Eye (tissue), 1 donor: ENCODE data around the gene PLXNA4.
A peak's percentile ranks its signal among the peaks of the same experiment; 100 is the strongest.
"Not testable (repeated sequence)": the region's sequence is repeated elsewhere in the genome, so short reads cannot be mapped to it uniquely, and the experiment has no call there.

Experiments
- DNase-seq: peaks from one replicate; pipeline ENCODE4 v3.0.0-alpha.2; 2015

The PLXNA4 gene

DNA sequence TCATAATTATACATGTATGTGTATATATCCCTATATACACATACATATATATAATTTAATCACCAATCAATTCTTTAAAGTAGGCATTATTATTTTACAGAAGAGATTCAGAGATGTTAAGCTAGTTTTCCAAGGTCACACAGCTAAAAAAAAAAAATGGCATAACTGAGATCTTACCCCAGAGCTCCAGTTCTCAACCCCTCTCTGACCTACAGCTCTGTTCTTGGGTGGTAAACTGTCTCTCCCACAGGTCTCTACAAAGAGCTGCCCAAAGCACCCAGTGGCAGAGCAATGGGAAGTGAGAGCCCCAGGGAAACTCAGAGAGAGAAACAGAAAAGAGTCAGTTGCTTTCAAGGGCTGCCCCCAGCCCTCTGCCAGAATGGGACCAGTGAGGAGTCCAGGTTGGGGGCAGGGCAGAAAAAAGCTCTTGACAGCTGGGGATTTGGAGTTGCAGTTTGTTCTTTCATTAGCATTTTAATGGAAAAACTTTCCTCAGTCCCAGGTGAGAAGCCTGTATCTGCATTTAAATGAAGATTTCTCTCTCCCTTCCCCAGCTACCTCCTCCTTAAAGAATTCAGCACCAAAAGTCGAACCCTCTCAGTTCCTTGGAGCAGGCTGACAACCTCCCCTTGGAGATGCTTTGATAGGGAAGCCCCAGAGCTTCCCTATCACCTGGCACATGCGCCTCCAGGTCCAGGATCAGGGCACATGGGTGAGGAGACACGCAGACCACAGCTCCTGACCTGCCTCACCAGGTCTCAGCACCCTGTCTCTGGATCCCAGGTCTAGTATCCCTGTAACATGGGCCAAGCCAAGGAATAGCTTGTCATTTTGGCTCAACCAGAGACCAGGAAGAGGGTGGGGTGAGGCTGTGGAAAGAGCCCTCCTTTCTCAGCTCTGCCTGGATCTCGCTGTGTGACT, 388.1 kb downstream of the PLXNA4 start:
- no peak for DNase-seq

DNA sequence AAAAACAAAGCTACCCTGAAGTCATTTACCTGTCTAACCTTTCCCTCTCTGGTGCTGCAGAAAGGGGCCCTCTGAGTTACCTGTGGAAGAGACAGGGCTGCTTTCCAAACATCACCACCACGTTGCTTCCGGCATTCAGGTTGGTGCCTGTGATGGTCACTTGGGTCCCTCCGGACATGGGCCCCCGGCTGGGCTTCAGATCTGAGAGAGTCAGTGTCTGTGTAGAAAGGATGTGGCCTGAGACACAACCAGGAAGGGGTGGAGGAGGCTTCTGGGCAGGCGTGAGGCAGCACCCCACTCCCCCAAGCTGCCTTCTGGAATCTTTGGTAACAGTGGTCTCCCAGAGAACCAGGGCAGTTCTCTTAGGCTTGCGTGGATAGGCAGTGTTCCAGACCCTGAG, 388.9 kb downstream of the PLXNA4 start:
- DNase-seq = no peak

DNA sequence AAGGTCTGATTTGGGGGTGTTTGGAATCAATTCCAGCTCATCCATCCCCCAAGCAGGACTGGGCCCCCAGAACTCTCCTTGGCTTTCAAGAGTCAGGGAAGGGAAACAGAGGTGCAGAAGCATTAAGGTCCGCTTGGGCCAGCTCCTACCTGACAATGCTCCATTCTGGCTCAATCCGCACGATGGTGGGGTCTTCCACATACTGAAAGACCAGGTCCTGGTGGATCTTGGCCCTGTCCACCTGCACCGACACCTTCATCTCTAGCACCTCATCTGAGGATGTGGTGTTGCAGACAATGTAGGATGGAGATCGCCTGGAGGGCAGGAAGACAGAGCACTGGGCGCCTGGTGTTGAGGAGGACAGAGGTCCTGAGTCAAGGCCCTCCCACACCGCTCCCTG, 391.1 kb downstream of the PLXNA4 start:
- DNase-seq = no peak

DNA sequence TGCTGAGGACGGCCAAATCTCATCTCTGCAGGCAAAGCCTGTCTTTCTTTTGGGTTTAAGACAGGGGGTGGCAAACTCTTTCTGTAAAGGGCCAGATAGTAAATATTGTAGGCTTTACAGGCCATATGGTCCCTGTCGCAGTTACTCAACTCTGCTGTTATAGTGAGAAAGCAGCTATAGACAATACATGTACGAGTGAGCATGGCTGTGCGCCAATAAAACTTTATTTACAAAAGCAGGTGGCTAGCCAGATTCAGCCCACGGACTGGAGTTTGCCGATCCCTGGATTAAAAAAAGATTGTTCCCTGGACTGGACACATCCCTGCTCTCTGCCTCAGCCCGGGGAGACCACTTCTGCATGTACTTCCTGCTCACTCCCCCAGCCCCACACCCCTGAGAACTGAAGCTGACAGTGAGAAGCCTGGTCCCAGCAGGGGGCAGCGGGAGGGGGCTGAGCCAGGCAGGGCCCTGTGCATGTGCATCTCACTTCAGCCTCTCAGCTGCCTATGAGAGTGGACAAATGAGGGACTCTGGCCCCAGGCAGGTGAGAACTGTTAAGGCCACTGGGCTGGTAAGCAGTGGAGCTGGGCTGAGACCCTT, 392.4 kb downstream of the PLXNA4 start:
- DNase-seq = no peak

DNA sequence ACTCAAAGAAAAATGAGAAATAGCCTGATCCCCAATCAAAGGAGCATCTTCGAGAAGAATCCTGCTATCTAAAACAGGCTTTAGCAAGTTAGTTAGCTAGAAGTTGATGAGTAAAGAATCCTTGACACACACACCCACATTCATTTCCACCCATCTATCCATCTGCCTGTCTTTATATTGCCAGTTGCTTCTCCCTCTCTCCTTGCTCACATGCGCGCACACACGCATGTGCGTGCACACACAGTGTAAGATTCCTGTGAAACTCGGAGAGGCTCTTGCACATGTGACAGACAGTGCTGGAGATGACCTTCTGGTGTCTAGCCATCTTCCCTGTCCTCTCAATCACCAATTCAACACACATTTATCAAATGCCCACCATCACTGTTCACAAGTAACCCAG, 393.3 kb downstream of the PLXNA4 start:
- no peak for DNase-seq

DNA sequence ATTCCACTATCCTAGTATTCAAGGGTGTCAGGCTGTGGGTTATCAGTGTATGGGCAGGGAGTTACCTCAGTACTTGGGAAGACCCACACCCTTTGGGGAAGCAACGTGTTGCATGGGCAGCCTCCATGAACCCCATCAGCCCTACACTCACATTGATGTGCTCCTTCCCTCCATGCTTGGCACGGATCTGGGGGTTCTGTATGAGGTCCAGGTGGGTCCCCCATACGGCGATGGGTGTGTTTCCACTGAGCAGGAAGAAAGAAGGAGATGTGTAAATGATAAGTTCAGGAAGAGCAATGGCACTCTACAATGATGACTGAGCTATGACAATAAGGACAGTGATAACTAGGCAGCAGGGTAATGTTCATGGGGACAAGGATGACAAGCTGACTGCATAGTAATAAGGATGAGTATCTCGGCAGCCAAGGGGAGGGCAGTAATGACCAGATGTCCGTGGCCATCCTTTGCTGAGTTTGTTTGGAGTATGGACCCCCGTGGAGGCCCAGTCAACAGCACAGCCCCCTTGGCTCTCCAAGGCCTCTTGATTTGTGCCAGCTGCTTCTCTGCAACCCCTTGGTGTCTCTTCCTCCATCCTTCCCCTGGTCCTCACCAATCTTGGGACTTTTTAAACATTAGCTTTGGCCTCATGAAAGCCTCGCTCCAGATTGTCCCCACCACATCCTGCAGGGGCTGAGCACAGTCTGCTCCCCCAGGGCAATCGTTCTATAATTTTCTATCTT, 394.2 kb downstream of the PLXNA4 start:
- DNase-seq = no peak

DNA sequence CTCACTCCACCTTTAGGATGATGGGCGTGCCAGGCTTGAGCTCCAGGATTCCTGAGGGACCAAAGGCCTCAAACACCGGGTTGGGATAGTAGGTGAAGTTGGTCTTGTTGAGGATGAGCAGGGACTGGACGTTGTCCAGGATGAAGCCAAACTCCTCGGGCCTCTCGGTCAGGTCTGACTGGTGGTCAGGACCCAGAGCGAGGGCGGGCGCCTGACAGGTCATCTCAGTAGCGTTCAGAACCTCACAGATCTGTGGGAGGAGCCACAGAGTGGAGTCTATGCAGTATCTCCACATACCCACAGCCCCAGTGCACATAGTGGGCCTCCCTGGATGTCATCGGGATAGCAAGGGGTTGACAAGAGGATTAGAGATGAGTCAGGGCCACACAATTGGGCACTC, 394.9 kb downstream of the PLXNA4 start:
- no peak for DNase-seq

DNA sequence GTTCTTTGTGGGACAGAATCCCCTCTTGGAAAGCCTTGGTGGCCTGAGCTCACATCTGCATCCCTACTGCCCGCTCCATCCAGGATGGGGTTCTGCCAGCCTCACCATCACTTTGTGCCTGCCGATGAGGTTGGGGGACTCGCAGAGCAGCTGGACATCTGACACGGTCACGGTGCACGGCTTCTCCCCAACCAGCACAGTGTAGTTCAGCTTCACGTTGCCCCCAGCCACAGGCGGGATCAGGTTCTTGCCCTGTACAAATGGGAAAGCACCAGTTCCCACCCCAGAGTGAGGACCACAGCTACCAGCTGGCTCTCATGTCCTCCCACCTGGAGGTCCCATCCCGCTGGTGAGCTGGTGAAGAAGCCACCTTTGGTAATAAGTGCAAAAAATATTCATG, 395.8 kb downstream of the PLXNA4 start:
- DNase-seq = no peak

DNA sequence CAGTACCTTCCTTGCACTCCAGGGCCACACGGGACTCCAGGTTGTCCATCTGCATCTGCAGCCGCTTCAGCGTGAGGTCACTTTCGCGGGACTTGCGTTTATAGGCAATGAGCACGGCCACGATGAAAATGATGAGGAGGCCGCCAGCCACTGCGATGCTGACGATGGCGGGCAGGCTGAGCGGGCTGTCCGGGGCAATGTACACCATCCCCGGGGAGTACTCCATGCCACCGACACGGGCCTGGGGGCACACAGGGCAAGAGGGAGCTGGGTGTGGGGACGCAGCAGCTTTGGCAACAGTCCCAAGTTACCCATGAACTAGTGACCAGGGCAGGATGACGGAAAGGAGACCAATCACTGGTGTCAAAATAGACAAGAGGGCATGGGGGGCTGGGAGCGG, 396.6 kb downstream of the PLXNA4 start:
- DNase-seq = no peak

DNA sequence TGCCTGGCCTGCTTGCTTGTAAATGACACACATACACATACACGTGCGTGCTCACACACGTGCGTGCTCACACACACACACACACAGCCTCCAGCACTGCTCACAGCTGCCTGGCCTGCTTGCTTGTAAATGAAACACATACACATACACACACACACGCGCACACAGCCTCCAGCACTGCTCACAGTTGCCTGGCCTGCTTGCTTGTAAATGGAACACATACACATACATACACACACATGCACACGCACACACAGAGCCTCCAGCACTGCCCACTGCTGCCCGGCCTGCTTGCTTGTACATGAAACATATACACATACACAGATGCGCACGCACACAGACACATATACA, 397.2 kb downstream of the PLXNA4 start:
- no peak for DNase-seq

DNA sequence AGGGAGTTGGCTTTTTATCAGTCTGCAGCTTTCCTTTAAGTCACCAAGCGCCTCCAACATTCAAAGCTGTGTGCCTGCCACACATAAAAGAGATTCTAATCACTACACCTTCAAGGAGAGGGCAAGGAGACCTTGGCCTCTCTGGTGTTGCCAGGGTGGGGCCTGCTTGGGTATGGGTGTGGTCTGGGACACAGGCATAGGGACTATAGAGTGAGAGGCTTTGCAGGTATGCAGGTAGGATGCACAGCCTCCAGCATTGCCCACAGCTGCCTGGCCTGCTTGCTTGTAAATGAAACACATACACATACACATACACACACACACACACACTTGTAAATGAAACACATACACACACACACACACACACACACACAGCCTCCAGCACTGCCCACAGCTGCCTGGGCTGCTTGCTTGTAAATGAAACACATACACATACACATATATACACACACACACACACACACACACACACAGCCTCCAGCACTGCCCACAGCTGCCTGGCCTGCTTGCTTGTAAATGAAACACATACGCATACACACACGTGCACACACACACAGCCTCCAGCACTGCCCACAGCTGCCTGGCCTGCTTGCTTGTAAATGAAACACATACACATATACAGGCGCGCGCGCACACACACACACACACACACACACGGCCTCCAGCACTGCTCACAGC, 397.7 kb downstream of the PLXNA4 start:
- not testable (repeated sequence) for DNase-seq

DNA sequence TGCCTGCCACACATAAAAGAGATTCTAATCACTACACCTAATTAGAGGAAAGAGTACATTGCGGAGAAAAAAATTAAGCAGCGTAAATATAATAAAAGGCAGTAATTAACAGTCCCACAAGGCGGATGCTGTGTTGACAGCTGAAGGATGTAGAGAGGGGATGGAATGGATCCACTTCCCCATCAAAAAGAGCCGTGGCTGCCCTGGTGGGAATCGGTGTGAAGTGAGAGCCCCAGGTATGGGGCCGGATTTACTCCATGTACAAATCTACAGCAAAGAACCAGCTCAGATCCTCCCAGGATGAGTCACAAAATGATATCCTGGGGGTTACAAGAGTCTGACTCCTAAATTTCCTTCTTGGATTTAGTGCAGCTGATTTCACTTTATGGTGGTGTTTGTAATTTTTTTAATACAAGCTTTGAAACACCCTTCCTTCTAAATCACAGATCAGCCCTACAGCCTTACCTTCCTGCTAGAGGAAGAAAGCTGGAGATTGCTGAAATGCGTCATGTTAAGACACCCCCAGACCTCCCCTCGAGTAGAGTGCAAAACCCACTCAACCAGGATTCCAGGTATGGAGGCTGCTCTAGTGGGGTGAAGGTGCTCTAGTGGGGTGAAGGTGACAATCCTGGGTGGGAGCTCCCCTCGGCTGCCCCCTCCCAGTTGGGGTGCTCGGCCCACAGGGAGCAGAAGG, 398.4 kb downstream of the PLXNA4 start:
- DNase-seq = no peak

DNA sequence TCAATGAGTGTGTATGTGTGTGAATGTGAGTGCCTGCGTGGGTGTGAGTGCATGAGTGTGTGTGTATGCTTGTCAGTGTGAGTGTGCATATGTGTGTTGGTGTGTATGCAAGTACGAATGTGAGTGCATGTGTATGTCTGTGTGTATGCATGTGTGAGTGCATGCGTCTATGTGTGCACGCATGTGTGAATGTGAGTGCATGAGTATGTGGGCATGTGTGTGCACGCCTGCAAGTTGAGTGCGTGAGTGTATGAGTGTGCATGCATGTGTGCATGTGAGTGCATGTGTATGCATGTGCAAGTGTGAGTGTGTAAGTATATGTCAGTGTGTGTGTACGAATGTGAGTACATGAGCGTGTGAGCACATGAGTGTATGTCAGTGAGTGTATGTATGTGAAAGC, 399.6 kb downstream of the PLXNA4 start:
- DNase-seq = no peak

DNA sequence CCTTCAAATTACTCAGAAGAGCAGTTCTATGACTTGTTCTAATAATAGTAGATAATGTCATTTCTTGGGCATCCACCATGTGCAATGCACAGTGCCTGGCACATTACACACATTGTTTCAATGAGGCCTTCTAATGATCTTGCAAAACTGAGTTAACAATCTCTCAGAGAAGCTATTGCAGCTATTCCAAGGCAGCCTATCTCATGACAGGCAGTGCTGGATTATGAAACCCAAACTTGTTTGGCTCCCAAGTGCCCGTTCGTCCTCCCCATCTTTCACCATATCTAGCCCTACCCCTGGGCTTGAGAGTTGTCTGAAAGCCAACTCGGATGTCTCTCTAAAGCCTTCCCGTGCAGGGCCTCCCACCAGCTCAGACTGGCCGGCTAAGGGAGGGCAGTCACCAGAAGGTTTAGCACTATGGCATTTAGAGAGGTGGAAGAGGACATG, 405.1 kb downstream of the PLXNA4 start:
- no peak for DNase-seq

DNA sequence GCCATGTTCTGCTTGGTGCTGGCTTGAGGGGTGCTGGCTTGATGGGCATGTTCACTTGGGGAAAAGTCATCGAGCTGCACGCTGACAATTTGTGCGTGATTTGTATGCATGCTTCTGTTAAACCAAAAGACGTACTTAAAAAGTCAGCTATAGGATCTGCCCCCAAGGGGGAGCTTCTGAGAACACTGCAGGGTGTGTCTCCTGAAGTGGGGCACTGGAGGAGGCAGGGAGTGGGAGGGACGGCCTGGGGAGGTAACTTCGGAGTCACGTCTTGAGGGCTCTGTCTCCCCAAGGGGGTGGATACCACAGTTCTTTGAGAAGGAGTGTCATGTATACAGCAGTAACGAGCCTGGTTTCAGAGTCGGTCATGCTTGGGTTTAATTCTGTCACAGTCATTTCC, 406.5 kb downstream of the PLXNA4 start:
- no peak for DNase-seq

DNA sequence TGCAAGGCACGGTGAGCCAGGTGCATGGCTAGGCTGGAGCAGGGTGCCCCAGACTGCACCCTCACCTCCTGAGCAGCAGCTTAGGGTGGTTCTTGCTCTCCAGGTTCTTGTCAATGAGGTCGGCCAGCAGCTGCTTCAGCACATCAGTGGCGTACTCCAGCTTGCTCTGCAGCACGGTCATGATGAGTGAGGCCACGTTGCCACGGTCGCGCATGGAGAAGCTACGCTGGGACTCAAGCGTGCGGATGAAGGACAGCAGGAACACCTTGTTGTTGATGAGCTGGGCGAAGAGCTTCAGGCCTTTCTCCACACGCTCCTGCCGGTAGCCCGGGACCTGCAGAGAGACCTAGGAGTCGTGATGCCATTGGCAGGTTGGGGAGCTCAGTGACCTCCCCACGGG, 408.0 kb downstream of the PLXNA4 start:
- no peak for DNase-seq

DNA sequence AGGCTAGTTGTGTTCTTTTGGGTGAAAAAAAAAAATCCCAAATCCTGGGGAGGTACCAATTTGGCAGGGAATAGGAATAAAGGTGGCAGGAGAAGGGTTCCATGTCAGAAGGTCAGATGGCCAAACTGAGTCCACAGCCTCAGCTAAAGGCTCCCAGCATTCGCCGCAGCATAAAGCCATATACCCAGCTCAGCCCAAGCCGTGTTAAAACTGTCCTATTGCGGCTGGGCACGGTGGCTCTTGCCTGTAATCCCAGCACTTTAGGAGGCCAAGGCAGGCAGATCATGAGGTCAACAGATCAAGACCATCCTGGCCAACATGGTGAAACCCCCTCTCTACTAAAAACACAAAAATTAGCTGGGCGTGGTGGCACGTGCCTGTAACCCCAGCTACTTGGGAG, 410.6 kb downstream of the PLXNA4 start:
- DNase-seq = not testable (repeated sequence)

DNA sequence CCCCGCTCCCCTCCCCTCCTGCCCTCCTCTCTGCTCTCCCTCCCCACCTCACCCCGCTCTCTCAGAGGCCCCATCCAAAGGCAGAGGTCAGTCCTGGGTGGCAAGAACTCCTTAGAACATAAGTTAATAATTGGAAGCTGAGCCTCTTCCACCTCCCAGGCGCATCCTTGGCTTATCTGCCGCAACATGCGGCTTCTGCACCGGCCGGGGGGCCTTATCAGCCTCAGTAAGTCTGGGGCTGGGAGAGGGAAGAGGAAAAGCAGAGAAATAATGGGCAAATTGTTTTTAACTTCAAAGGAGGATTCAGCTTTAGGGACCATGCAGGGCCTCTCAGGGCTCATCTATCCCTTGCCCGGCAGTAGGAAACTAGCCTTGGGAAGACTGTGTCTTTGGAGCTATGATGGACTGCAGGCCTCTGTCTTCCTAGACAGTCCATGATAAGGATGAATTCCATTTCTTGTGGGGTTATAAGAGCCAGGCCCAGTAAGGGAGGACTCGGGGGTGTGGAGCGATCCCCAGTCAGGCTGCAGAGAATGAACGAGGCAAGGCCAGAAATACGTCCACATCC, 411.6 kb downstream of the PLXNA4 start:
- DNase-seq = no peak

DNA sequence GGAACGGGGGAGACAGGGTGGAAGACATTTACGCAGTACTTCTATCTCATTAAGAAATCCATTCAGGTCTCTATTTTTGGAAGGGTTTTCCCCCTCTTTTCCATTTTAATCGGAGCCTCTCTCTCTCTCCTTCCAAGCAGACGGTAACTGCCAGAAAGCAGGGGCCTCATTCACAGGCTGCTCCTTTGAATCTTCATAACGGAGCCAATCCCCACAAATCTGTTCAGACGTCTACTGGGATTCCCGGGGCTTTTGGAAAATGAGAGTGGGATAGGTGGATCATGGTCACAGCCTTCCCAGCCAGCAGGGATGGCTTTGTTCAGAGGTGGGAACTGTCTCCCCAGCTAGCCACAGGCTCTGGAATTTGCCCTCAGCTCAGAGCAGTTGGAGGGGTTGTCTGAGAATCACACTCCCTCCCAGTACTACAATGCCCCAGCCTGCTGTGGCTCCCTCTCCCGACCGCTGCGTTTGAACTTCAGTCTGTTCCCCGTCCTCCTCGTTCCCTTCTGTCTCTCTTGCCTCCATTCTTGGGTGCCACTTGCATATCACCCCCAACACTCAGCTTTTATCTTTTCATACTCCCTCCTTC, 413.6 kb downstream of the PLXNA4 start:
- DNase-seq = peak; percentile 55

DNA sequence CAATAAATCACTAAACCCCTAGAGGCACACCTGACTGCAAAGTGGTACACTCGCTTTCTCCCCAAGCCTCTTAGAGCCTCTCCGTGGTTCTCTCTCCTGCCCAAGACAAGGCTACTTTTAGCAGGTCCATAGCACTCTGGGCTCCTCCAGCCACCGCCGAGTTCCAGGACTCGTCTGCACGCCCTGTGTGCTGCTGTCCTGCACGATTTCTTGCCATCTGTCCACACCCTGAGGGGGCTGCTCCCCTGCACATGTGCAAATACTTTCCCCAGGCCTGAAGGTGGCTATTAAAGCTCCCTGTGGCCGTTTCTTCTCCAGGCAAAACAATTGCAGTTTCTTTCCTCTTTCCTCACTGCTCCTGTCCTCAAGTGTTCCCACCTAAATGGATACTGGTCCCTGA, 414.3 kb downstream of the PLXNA4 start:
- DNase-seq = no peak

DNA sequence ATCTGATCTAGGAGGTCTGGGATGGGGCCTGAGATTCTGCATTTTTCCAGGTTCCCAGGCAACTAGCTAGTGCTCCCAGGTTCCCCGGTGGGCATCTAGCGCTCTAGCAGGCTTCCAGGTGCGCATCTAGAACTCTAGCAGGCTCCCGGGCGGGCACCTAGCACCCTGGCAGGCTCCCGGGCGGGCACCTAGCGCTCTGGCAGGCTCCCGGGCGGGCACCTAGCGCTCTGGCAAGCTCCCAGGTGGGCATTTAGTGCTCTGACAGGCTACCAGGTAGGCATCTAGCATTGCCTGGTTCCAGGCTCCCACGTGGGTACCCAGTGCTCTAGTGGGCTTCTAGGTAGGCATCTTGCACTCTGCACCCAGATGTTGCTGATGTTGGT, 414.7 kb downstream of the PLXNA4 start:
- DNase-seq = no peak
